Stimulated activated CD4-positive, alpha-beta T cell treated with anti-CD3 and anti-CD28 coated beads, Interleukin-12 subunit alpha, Interleukin-12 subunit beta, amount 100 ng/mL, for 4 hours (primary cell): ENCODE measurements around the gene TNFRSF18.
A peak's percentile ranks its signal among the peaks of the same experiment; 100 is the strongest.

Source experiments
- DNase-seq: peaks from one replicate; pipeline ENCODE4 v3.0.0-alpha.2; 2020

Gene TNFRSF18

DNA sequence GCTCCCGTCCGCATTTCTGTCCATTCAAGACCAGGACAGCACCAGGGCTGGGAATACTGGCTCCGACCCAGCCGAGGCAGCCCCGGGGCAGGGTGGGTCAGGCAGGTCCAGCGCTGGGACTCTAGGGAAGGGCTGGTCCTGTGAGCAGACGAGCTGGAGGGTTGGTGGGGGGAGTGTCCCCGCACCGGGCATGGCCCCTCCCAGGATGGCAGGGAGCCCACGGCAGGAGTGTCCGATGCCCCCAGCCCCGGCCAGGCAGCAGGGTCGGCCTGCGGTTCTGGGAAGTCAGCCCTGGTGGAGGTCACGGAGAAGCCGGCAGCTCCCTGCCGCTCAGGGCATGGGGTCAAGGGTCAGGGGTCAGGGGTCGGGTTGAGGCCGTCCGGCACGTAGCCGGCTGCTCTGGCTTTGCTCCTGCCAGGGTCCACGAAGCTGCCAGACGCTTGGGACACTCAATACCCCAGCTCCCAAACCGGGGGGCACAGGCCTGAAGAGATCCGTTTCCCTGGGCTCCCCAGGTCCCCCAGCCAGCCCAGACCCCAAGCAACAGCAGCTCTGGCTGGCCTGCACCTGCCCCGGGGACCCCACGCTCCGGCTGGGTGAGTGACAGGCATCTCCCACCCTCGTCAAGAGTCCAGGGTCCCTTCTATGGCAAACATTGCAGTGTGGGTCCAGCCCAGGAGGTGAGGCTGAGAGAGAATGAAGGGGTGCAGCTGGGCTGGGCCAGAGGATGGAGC lies 33.4 kb upstream of the TNFRSF18 start:
- no peak for DNase-seq

DNA sequence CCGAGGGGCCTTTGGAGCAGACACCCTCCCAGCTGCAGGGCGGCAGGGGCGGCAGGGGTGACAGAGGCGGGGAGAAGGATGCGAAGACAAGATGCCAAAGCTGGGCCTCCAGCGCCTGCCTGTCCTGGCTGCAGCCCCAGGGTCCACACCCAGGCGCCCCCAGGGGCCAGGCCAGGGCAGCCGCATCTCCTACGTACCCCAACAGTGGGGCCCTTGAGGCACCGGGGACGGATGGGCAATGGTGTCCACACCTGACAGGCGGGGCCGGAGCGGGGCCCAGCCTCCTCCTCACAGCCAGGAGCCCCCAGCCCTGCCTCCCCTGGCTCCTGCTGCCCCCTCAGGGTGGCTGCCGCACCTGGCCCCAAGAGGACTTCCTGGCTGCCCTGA lies 32.8 kb upstream of the TNFRSF18 start:
- DNase-seq, result no peak

DNA sequence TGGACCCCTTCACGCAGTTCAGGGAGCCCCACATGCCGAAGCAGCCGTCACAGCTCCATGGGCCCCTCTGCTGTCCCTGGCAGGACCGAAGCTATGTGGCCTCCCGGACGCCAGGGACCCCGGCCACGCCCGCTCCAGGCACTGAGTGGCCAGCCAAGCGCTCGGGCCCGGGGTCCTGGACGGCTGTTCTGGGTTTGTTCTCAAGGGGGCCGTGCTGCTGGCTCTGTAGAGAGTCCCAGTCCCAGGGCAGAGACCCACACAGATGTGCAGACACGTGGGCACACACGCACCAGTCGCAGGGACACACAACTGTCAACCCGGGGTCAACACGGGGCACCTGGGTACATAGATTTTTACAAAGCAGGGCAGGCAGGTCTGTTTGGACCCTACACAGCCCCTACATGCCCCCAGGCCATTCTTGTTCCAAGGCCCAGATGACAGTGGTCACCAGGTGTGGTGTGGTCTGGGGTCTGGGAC lies 32.3 kb upstream of the TNFRSF18 start:
- DNase-seq, result no peak

DNA sequence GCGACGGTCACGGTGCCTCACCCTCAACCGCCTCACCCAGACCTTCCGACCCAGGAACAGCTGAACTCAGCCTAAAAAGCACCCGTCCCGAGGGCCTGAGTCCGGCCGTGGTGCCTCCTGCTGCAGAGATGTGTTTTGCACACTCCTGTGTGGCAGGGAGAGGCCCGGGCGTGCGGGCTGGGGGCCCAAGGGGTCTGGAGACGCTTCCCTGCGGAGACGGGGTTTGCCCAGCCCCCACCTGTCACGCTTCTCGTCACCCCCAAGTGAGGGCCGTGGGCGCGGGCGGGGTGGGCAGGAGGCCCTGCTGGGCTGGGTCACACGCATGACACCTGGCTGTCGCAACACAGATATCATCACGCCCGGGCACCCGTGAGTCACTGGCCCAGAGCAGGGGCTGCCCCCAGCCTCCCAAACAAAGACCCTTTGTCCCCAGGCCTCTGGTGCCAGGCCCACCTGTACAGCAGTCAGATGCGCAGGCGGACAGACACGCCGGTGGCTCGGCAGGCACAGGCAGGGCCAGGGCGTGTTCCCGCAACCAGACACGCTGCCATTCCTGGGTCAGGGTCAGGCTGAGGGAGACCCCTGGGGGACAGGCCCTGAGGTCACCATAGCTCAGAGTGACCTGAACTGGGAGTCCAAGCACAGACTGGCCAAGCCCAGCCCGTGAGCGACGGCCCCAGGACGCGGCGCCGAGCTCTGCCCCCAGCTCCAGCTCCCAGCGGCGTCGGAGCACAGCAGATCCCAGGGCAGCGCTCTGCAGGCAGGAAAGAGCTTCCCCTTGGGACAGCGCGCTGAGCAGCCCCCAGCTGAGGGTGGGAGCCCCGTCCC lies 31.7 kb upstream of the TNFRSF18 start:
- no peak for DNase-seq

DNA sequence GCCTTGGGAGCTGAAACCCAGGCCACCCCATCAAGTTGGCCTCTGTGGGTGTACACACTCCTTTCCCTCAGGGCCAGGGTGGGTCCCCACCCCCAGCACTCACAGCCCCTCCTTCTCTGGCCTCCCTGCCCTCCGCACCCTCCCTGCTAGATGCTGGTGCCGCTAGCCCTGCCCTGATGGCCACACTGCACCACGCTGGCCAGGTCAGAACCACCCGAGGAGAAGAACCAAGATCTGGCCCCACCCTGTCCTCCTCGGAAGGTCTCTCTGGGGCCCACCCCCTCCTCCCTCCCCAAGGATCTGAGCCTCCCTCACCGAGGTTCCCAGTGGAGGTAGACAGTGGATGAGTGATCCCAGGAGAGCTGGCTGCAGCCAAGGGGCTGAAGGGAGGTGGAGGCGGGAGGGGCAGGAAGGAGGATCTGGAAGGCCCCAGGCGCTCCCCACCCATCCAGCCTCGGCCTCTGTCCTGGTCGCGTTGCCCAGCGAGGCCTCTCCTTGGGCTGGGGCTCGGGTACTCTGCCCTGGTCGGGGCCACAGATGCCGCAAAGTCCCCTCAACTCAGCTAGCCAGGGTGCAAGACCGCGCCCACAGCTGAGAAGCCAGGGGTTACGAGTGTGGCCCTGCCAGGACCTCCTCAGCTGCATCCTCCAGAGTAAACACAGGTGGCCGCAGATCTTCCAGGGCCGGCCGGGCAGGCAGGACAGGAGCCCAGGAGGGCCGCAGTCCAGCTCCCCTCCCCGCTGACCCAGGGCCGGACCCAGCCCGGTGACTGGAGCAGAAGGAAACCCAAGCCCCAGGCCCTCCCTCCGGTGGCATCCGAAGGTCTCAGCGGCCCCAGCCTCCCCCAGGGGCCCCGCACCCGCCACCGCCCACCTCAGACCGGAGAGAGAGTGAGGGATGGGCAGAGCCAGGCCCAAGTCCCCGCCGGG lies 30.8 kb upstream of the TNFRSF18 start:
- DNase-seq, result no peak

DNA sequence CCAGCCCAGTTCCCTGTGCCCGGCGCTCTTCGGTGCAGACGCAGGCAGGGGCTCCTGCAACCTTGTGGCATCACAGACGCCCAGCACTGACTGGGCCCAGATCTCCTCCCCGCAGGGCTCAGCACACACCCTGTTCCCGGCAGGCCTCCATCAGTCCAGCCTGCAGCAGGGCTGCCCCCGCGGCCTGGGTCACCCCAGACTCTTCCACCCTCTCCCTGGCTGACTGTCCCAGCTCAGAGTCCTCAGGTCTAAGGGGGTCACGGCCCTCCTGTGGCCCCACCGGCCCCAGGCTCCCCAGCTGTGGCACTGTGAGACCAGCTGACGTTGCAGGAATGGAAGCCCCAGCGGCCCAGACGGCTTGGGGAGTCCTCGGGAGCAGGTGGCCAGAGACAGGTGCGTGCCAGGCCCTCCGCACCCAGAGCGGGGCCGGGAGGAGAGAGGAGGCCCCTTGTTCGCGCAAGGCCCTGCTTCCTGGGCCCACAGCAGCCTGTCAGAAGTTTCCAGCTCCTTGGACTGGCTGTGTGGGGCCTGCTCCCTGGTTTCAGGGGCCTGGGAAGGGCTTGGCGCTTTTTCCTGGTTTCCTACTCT lies 29.9 kb upstream of the TNFRSF18 start:
- DNase-seq, result no peak

DNA sequence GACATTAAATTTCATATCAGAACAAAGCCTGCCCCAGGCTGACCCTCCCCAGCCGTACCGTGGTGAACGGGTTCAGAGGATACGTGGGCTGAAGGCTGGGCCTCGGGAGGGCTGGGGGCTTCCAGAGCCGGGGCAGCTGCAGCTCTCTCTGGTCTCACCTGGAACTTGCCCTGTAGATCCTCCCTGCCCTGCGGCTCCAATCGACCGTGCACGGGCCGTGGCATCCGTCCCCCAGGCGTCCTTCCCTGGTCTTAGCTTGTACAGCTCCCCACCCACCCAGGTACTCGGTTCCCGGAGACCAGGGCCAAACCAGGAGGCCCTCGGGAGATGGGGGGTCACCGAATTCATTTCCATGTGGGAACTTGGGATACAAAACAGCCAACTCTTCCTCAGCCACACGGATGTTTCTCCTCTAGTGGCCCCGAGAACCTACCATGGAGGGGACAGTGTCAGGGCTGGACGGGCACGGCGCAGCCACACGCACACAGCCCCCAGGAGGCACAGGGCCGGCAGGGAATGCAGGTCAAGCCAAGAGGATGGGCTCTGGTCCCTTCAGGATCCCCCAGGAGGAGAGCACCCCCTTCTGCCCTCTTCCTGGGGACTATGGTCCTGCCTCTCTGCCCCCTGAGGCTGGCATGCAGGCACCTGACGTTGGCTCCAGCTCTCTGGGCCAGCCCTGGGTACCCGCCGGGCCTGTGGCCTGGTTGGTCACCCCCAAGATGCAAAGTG lies 28.8 kb upstream of the TNFRSF18 start:
- no peak for DNase-seq

DNA sequence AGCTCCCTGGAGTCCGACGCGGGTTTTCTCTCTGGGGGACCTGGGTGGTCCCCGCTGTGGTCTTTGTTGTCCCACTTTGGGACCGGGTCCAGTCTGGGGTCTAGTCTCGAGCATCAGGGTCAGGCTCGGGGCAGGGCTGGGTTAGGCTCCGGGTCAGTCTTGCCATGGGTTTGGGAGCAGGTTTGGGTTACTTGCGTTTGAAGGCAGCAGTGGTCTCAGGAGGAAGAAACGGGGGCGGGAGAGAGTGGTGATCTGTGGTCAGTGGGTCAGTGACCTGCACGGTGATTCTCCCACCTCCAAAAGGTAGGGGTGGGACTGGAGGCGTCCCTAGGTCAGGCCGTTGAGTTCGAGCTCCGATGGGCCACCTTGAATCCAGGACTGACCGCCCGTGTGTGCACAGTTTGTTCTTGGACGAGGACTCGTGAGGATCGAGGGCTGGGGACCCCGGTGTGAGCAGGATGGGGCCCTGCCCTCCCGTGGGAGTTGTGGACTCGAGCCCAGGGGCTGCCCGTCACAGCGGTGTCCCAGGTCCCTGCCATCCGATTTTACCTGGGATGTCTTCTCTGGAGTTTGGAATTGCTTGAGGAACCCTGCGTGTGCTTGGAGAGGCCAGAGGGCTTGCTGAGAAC lies 27.9 kb upstream of the TNFRSF18 start:
- DNase-seq, result no peak

DNA sequence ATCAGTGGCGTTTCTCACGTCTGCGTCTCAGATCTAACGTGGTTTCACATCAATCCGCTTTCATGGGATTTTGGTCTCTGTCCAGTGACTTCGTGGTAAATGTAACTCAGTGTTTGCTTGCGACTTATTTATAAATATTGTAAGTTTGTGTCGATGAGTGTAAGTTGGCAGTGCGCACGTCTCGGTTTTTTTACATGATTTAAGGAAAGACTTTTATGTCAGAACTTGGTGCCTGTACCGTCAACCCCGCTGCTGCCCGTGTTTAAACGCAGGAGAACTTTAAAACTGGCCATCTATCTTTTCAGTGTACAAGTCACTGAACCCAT lies 27.1 kb upstream of the TNFRSF18 start:
- no peak for DNase-seq

DNA sequence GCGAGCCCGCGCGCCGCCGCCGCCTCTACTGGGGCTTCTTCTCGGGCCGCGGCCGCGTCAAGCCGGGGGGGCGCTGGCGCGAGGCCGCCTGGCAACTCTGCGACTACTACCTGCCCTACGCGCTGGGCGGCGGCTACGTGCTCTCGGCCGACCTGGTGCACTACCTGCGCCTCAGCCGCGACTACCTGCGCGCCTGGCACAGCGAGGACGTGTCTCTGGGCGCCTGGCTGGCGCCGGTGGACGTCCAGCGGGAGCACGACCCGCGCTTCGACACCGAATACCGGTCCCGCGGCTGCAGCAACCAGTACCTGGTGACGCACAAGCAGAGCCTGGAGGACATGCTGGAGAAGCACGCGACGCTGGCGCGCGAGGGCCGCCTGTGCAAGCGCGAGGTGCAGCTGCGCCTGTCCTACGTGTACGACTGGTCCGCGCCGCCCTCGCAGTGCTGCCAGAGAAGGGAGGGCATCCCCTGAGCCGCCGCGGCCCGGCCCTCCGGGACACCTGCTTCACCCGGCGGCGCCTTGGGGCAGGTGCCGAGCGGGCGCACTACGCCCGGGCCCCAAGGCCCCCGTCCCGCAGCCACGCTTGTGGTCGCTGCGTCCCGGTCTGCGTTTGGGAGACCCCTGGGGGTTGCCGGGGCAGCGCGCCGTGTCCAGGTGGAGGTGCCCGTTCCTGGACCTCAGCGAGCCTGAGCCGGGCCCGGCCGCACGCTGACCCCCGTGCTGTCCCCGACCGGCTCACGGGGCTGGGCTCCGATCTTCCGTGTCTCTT lies 26.6 kb upstream of the TNFRSF18 start:
- DNase-seq, result no peak

DNA sequence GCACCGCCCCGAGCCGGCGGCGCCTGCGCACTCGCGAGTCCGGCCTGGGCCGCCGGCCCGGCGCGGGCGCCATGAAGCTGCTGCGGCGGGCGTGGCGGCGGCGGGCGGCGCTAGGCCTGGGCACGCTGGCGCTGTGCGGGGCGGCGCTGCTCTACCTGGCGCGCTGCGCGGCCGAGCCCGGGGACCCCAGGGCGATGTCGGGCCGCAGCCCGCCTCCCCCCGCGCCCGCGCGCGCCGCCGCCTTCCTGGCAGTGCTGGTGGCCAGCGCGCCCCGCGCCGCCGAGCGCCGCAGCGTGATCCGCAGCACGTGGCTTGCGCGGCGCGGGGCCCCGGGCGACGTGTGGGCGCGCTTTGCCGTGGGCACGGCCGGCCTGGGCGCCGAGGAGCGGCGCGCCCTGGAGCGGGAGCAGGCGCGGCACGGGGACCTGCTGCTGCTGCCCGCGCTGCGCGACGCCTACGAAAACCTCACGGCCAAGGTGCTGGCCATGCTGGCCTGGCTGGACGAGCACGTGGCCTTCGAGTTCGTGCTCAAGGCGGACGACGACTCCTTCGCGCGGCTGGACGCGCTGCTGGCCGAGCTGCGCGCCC lies 25.9 kb upstream of the TNFRSF18 start, which contains the start of gene B3GALT6:
B3GALT6 (plus strand) TSS at position 30 of the 588 bp plus-strand sequence; CDS start at position 72, 42 bp downstream.
- no peak for DNase-seq

DNA sequence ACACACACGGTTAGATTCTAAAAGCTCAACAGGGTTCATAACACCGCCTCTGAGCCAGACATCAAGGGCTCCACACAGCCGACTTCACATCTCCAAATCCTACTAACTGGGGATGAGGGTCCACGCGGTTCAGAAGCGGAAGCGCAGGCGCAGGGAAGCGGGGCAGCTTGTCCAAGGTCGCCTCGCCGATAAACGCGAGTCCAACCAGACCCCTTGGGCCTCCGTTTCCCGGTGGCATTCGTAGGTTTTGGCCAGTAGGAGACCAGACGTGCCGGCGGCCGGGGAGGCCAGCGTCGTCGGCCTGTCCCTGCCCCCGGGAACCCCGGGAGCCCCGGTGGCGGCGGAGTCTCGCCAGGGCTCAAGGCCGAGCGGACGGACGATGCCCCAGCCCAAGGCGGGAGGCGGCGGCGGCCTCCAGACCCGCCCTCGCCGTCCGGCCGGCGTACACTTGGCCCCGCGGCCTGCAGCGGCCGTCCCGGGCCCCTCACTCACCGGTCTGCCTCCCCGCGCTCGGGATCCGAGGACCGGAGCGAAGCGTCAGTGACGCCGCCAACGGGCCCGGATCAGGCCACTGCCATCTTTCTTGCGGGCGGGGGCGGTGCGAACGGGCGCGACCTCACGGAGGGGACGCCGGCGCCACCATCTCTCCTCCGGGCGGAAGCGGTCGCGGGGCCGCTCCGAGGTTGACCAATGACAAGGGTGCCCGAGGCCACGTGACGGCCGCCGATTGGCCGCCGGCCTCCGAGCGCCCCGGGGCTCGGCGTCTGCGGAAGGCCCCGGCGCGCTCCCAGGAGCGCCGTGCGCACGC lies 25.2 kb upstream of the TNFRSF18 start, which contains the start of gene SDF4:
SDF4 (minus strand) TSS at position 602 of the 808 bp plus-strand sequence. CDS start 3,229 bp downstream, outside the sequence.
- DNase-seq, result peak; percentile 95

DNA sequence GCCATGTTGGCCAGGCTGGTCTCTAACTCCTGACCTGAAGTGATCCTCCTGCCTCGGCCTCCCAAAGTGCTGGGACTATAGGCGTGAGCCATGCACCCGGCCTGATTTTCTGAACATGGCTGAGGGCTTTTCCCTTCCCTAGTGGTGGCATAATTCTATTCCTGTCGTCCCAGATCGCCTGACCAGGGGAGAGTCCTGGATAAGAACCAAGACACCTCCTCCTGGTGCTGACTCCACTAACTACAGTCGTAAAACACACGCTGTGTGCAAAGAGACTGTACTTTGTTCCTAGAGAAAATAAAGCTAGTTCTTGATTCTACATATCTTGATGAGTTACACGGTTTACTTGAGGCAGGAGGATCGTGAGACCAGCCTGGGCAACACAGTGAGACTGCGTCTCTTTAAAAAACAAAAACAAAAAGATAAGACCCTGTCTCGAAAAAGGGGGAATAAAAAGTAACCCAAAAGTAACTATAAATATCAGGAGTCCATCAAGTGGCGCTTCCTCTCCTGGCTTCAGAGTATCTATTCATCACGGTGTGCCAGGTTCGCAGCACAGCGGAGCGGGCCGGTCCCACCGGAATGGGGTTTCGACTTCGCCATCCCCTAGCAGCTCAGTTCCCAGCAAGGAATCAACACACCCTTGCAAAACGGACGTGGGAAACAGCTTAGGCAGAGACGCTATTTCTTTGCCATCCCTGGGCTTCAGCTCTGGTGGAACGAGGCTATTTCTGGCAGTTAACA lies 24.4 kb upstream of the TNFRSF18 start:
- DNase-seq, result no peak

DNA sequence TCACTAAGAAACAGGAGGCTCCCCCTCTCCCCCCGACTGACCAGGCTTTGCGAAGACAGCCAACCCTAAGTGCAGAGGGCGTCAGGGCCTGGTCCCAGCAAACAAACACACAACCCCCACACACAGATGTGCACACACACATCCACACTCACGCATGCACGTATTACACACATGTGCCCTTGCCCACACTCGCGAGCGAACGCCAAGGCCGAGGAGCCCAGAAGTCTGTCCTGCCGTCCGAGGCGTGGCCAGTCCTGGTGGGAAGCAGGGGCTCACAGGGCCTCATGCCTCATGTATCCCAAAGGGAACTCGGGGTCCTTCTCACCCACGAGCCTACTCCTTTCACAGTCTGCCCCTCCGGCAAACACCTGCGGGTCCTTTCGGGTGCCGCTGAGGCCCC lies 23.4 kb upstream of the TNFRSF18 start:
- DNase-seq, result no peak

DNA sequence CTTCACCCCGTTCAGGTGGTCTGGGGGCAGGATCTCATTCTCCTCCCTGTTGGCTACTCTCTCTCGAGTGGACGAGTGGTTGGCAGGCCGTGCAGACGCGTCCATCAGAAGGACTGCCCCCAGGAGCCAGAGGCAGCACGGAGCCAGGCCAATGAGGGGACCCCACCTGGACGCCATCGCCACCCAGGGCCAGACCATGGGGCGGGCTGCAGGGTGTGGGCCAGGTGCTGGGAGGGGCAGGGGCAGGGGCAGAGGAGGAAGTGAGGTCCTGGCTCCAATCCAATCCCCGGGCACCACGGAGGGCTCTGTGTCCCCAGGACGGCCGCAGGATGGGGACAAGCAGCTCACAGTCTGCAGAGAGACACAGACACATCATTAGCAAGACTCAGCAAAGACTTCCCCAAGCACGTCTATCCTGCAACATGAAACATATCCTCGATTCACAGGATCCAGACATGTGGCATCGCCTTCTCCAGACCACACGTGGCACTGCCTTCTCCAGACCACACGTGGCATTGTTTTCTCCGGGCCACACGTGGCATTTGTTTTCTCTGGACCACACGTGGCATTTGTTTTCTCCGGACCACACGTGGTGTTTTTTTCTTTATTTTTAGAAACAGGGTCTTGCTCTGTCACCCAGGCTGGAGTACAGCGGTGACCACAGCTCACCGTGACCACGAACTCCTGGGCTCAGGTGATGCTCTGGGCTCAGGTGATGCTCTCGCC lies 22.4 kb upstream of the TNFRSF18 start:
- no peak for DNase-seq

DNA sequence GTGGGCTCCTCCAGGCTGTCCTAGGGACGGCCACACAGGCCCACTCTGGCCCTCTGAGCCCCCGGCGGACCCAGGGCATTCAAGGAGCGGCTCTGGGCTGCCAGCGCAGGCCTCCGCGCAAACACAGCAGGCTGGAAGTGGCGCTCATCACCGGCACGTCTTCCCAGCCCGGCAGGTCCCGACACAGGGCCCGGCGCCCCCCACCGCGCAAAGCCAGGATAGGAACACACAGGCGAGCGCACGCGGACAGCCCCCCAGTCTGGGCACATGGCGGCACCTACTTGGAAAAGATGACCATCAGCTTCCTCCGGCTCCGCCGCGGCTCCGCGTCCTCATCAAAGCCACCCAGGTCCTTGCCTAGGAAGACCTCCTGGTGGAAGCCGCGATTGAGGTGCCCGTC lies 21.8 kb upstream of the TNFRSF18 start:
- DNase-seq, result no peak

DNA sequence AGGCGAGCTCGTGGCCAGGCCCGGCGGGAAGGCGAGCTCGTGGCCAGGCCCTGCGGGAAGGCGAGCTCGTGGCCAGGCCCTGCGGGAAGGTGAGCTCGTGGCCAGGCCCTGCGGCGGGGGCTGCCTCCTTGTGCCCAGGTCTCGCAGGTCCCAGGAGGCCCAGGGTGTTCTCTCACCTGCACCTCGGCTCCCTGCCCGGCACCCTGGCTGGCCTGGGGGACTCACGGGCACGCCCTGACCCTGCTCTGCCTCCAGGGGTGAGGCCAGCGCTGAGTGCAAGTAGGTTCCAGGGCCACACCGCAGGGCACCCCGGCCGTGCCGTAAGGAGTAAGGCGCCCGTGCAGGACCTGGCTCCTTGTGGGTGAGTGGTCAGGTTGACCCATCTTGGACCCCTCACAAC lies 21.0 kb upstream of the TNFRSF18 start:
- no peak for DNase-seq
